AG04450 (cell line): ENCODE results near the gene MTG2. TPM values are rescaled to one million over a fixed set of nuclear protein-coding genes. Genes with fewer than 3 reads are reported as not detected.

ENCODE experiments used
- CTCF ChIA-PET: fragments of 300-600, 350-600 bp; formaldehyde crosslinking; extraction: SDS; loops from one replicate; lab custom pipeline; 2022; ENCODE audit warnings: antibody characterized with exemption, inconsistent platforms; lab: Charles Lee
- POLR2A ChIA-PET: fragments of 350-600 bp; formaldehyde crosslinking; extraction: SDS; loops from one replicate; lab custom pipeline; 2021; ENCODE audit warnings: antibody characterized with exemption, inconsistent platforms; lab: Yijun Ruan, JAX
- DNase-seq: peaks from one replicate; pipeline ENCODE4 v3.0.0-alpha.2; 2011; ENCODE audit warnings: low read depth, low spot score
- H3K27ac ChIP-seq: one replicate; pipeline ENCODE4 v1.5.1; 2012; ENCODE audit warnings: low read depth, low read length, control low read depth
- H3K27me3 ChIP-seq: one replicate; pipeline ENCODE4 v1.6.0; 2012; ENCODE audit warnings: low read length; ENCODE audit not compliant: control insufficient read depth, insufficient read depth
- H3K4me3 ChIP-seq: 2 replicates; pipeline ENCODE4 v1.5.1; 2011; ENCODE audit warnings: mild to moderate bottlenecking, low read depth, low read length, control low read depth
- H3K9me3 ChIP-seq: 2 replicates; pipeline ENCODE4 v1.5.1; 2012; ENCODE audit warnings: low read length; ENCODE audit not compliant: control insufficient read depth, insufficient read depth
- polyA plus RNA-seq: library from polyadenylated mRNA; depleted of rRNA; stranded (reverse); fragments of >200 nt; gene quantifications from 2 replicates; pipeline ENCODE4 v1.2.3, GENCODE V29; 2011
- TF ChIP-seq, protein P1 (sequence below): IDR thresholded peaks from 2 replicates; pipeline ENCODE4 v1.5.1; 2011; ENCODE audit warnings: low read depth, low read length, control low read depth, inconsistent platforms

Gene MTG2
- polyA plus RNA-seq, 1 experiment, result 15.6 TPM

DNA sequence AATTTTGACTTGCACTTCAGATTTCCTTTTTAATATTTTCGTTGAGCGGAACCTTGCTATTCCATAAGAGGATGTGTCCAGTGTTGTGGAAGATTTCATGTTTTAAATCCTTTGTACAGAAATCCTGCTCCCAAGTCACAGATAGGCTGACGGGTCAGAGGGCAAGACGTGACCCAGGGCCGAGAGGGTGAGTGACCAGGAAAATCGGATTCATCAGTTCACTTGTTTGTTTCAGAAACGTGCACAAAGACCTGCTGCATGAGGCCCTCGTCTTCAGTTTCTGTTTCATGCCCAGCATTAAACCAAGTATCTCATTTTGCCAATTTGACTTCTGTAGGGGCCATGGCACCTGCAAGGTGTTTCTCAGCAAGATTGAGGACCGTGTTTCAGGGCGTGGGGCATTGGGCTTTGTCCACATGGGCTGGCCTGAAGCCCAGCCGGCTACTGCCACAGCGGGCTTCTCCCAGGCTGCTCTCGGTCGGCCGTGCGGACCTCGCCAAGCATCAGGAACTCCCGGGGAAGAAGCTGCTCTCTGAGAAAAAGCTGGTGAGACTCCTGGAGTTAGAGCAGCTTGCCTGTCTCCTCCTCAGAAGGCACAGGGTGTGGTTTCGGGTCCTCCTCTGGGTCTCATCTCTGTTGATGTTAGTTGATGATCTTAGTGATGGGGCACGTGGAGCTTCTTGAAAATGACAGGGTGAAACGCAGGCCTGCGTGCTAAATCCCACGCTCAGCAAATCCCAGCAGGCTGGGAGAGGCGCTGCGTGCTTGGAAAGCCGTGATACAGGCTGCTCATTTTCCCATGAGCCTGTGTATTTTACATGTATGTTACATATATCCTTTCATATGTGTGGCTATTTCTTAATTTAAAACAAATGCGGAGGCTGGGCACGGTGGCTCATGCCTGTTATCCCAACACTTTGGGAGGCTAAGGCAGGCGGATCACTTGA, 10.5 kb downstream of the MTG2 start:
- CTCF ChIA-PET, result no interaction called here

DNA sequence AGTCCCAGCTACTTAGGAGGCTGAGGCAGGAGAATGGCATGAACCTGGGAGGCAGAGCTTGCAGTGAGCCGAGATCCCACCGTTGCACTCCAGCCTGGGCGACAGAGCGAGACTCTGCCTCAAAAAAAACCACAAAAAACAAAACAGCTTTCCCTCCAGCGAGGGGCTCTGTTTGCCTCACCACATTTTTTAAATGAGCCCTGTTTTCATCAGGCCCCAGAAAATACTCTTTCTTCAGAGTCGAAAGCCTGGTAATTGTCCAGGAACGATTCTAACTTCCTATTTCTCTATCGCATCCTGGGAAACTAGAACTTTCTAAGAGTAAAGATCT, 12.2 kb downstream of the MTG2 start:
- ChIA-PET POLR2A (no interaction called here), CTCF (no interaction called here)
- no peak for DNase-seq
- H3K9me3 ChIP-seq, result no peaks in the 10 kb centered on the region; the same call in 1 of the 2 replicates
- H3K27ac ChIP-seq, result no peak overlapping the region
- TF ChIP-seq, protein P1, sequence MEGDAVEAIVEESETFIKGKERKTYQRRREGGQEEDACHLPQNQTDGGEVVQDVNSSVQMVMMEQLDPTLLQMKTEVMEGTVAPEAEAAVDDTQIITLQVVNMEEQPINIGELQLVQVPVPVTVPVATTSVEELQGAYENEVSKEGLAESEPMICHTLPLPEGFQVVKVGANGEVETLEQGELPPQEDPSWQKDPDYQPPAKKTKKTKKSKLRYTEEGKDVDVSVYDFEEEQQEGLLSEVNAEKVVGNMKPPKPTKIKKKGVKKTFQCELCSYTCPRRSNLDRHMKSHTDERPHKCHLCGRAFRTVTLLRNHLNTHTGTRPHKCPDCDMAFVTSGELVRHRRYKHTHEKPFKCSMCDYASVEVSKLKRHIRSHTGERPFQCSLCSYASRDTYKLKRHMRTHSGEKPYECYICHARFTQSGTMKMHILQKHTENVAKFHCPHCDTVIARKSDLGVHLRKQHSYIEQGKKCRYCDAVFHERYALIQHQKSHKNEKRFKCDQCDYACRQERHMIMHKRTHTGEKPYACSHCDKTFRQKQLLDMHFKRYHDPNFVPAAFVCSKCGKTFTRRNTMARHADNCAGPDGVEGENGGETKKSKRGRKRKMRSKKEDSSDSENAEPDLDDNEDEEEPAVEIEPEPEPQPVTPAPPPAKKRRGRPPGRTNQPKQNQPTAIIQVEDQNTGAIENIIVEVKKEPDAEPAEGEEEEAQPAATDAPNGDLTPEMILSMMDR, result no peak
- no peak overlapping the region for H3K4me3 ChIP-seq
- no peaks in the 10 kb centered on the region for H3K27me3 ChIP-seq

More for the DNA sequence above, 10.5 kb downstream of the MTG2 start:
- POLR2A ChIA-PET, result no interaction called here
- TF ChIP-seq, protein P1, result no peak
- DNase-seq, result no peak
- Histone ChIP-seq H3K4me3 (no peak overlapping the region), H3K27ac (no peak overlapping the region), H3K9me3 (no peaks in the 10 kb centered on the region; the same call in 1 of the 2 replicates), H3K27me3 (no peaks in the 10 kb centered on the region)

DNA sequence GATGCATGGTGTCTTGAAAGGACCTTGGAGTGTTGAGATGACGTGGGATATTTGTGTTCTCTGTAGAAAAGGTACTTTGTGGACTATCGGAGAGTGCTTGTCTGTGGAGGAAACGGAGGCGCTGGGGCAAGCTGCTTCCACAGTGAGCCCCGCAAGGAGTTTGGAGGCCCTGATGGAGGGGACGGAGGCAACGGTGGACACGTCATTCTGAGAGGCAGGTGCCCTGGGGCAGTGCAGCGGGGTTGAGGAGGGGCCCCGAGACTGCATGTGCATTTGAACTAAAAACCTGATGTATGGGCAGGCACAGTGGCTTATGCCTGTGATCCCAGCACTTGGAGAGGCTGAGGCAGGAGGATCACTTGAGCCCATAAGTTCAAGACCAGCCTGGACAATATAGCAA, 12.9 kb downstream of the MTG2 start:
- POLR2A ChIA-PET, result no interaction called here
- Histone ChIP-seq H3K27me3 (no peaks in the 10 kb centered on the region), H3K9me3 (no peaks in the 10 kb centered on the region; the same call in 1 of the 2 replicates), H3K27ac (no peak overlapping the region), H3K4me3 (no peak overlapping the region)
- CTCF ChIA-PET, result no interaction called here
- TF ChIP-seq, protein P1, result no peak
- DNase-seq, result no peak

DNA sequence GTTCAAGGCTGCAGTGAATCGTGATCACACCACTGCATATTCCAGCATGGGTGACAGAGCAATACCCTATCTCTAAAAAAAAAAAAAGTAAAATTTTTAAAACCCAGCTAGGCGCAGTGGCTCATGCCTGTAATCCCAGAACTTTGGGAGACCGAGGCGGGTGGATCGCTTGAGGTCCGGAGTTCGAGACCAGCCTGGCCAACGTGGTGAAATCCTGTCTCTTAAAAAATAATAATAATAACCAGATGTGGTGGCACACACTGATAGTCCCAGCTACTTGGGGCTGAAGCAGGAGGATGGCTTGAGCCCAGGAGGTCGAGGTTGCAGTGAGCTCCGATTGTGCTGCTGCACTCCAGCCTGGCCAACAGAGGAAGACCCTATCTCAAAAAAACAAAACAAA, 13.5 kb downstream of the MTG2 start:
- no peak overlapping the region for H3K27ac ChIP-seq
- no peak for DNase-seq
- H3K27me3 ChIP-seq, result no peaks in the 10 kb centered on the region
- TF ChIP-seq, protein P1, result no peak
- no peaks in the 10 kb centered on the region; the same call in 1 of the 2 replicates for H3K9me3 ChIP-seq
- POLR2A ChIA-PET, result no interaction called here
- CTCF ChIA-PET, result no interaction called here
- no peak overlapping the region for H3K4me3 ChIP-seq

DNA sequence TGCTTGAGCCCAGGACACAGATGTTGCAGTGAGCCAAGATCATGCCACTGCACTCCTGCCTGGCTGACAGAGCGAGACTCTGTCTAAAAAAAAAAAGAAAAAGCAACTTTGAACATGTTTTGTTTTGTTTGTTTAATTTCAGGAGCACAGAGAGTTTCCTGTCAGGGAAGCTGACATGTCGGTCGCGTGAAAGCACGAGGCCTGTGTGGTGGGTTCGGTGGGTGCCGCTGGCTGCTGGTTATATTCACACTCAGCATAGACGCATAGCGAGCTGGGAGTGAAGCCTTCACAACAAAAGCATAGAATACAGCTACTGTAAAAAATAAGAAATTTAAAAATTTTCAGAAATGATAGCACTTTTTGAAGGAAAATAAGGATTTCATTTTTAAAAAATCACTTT, 14.5 kb downstream of the MTG2 start:
- Histone ChIP-seq H3K9me3 (no peaks in the 10 kb centered on the region; the same call in 1 of the 2 replicates), H3K27ac (no peak overlapping the region), H3K27me3 (no peaks in the 10 kb centered on the region), H3K4me3 (no peak overlapping the region)
- no peak for DNase-seq
- CTCF ChIA-PET, result interaction anchor here (1.3 kb wide), 1 partner anchor 26 kb away, joined by 4 read pairs; no protein-coding TSS in a partner anchor
- TF ChIP-seq, protein P1, result no peak
- POLR2A ChIA-PET, result no interaction called here
